GM18505 (cell line): ENCODE measurements around the gene ABCB6.
"Not testable (repeated sequence)": the region's sequence is repeated elsewhere in the genome, so short reads cannot be mapped to it uniquely, and the experiment has no call there.

Experiments used
- ATAC-seq: cut with Tn5 transposase; IDR thresholded peaks from one replicate; pipeline ENCODE4 v1.9.1; 2021; ENCODE audit not compliant: unreplicated experiment
- POLR2A ChIP-seq: IDR thresholded peaks from 4 replicates; pipeline ENCODE4 v1.6.1; 2011; ENCODE audit warnings: borderline replicate concordance; ENCODE audit not compliant: insufficient read depth, insufficient read length; ENCODE audit errors: extremely low read depth

The ABCB6 gene

GRCh38 chr2:219205165-219205538, 13.6 kb downstream of the ABCB6 start:
- TF ChIP-seq POLR2A: no peak
- no peak for ATAC-seq

GRCh38 chr2:219204425-219205164, 14.2 kb downstream of the ABCB6 start:
- TF ChIP-seq POLR2A: no peak
- no peak for ATAC-seq

GRCh38 chr2:219201331-219201730, 17.4 kb downstream of the ABCB6 start:
- not testable (repeated sequence) for ATAC-seq

GRCh38 chr2:219200502-219201326, 18.0 kb downstream of the ABCB6 start:
- not testable (repeated sequence) for ATAC-seq

- TF ChIP-seq POLR2A: no peak
- no peak for ATAC-seq
Observed at GRCh38 chr2:219199470-219200211, 19.1 kb downstream of the ABCB6 start.

GRCh38 chr2:219198974-219199373, 19.8 kb downstream of the ABCB6 start:
- no peak for TF ChIP-seq POLR2A
- no peak for ATAC-seq

GRCh38 chr2:219197388-219197787, 21.4 kb downstream of the ABCB6 start:
- no peak for ATAC-seq
- no peak for TF ChIP-seq POLR2A

- no peak for TF ChIP-seq POLR2A
- no peak for ATAC-seq
Observed at GRCh38 chr2:219186754-219187456, 31.9 kb downstream of the ABCB6 start.

GRCh38 chr2:219184121-219184520, 34.6 kb downstream of the ABCB6 start:
- ATAC-seq: no peak

GRCh38 chr2:219183151-219183772, 35.5 kb downstream of the ABCB6 start:
- ATAC-seq: no peak

More at GRCh38 chr2:219184121-219184520, 34.6 kb downstream of the ABCB6 start:
- TF ChIP-seq POLR2A: no peak

GRCh38 chr2:219182331-219183150, 36.2 kb downstream of the ABCB6 start:
- no peak for TF ChIP-seq POLR2A
- no peak for ATAC-seq

More at GRCh38 chr2:219183151-219183772, 35.5 kb downstream of the ABCB6 start:
- TF ChIP-seq POLR2A: no peak

GRCh38 chr2:219181531-219181930, 37.2 kb downstream of the ABCB6 start:
- no peak for ATAC-seq
- no peak for TF ChIP-seq POLR2A

GRCh38 chr2:219180961-219181360, 37.8 kb downstream of the ABCB6 start:
- TF ChIP-seq POLR2A: no peak
- no peak for ATAC-seq
